D721Med (cell line): ENCODE data around the gene PADI1.

Experiments
- DNase-seq: peaks from one replicate; pipeline ENCODE4 v3.0.0; 2011; ENCODE audit warnings: low spot score; ENCODE audit not compliant: insufficient read length
- FAIRE-seq: peaks from 2 replicates; lab custom pipeline; 2011; peaks lifted over from hg19 to GRCh38; lab: Jason Lieb, UNC
- TF ChIP-seq, protein P1 (sequence below): IDR thresholded peaks from 2 replicates; pipeline ENCODE4 v1.5.1; 2012; ENCODE audit warnings: mild to moderate bottlenecking, control low read depth; ENCODE audit not compliant: insufficient read depth; ENCODE audit errors: missing control alignments

The PADI1 gene

DNA sequence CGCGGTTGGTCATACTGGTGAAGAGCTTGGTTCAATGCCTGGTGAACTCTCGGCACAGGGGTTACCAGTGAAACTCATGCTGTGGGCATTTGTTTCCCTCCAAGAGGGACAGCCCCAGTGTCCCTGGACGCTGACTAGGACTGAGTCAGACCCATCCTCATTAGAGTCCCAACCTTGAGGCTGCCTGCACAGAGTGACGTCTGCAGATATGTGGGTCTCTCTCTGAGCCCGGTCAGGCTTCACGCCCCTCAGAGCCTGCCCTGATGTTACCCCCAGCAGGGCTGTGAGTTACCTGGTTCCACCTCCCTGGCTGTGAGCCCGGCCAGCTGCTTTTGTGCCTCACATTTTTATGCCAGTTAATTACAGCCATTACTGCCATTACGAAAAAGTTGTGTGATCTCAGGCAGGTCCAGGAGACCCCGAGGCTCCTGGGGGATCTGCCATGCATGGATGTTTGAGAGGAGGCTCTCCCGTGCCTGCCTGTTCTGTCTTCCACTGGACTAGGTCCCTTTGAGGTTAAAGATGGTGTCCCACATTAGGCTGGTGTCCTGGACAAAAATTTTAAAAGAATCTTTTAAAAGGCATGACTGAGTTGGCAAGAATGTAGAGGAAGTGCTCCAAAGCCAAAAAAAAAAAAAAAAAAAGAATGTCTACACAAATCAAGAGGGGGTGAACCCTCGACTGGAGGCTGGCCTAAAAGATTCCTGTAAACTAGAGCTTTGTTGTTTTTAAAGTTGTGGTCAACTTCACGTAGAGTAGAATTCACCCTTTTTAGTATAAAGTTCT lies 36.6 kb upstream of the PADI1 start:
- no peak for DNase-seq
- no peak for FAIRE-seq
- TF ChIP-seq, protein P1, sequence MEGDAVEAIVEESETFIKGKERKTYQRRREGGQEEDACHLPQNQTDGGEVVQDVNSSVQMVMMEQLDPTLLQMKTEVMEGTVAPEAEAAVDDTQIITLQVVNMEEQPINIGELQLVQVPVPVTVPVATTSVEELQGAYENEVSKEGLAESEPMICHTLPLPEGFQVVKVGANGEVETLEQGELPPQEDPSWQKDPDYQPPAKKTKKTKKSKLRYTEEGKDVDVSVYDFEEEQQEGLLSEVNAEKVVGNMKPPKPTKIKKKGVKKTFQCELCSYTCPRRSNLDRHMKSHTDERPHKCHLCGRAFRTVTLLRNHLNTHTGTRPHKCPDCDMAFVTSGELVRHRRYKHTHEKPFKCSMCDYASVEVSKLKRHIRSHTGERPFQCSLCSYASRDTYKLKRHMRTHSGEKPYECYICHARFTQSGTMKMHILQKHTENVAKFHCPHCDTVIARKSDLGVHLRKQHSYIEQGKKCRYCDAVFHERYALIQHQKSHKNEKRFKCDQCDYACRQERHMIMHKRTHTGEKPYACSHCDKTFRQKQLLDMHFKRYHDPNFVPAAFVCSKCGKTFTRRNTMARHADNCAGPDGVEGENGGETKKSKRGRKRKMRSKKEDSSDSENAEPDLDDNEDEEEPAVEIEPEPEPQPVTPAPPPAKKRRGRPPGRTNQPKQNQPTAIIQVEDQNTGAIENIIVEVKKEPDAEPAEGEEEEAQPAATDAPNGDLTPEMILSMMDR = no peak

DNA sequence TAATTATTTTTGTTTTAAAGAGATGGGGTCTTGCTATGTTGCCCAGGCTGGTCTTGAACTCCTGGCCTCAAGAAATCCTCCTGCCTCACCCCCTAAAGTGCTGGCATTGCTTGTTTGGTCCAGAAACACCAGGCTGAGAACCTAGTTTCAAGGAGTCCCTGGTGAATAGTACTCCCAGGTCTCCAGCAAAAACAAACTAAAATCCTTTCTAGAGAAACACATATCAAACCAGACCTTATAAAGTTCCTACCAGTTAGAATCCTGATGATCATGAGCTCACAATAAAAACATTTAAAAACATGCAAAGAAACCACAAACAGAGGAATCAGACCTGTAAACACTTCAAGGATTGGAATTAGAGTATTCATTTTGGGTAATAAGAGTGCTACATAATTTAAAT lies 34.4 kb upstream of the PADI1 start:
- TF ChIP-seq, protein P1 = no peak
- FAIRE-seq (no peak), DNase-seq (no peak)

DNA sequence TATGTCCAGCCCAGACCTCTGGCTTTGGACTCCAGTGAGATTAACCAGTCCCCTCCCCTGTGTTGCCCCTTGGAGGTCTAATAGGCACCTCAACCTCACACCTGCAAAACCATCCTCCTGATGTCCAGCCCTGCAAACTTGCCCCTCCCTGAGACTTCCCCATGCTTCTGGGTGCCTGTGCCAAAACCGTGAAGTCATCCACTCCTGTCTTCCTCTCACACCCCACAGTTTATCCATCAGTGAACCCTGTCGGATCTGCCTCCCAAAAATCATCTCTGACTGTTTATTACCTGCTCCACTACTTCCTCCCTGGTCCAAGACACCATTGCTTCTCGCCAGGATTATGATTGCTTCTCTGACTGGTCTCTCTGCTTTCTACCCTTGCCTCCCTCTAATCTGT lies 31.7 kb upstream of the PADI1 start:
- TF ChIP-seq, protein P1 = no peak
- DNase-seq = no peak
- no peak for FAIRE-seq

DNA sequence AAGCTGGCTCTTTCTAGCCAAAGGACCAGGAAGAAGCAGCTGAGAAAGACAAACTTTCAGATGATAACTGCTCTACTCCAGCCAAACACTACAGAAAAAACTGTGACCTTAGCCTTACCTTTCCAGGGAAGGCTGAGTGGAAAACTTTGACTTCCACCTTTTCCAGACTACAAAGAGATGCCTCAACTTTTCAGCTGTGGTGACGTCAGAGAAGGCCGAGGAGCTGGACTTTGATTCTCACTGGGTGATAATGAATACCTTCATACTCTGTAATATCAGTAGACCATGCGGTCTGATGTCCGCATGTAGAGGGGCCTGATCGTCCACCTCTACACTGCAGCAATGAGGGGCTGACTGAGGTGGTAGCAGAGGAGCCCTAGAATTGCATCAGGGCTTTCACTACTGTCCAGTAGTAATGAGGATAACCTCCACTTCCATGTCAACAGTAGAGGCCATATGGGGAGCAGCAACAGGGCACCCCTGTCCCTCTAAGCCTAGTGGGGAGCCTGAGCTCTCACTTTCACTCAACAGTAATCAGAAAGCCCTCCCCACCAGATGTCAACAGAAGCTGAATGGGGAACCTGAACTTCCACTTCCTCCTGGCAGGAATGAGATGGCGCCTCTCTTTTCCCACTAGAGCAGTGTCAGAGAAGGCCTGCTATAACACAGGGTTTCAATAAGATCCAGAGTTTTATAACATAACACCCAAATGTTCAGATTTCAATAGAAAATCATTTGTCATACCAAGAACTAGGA lies 28.4 kb upstream of the PADI1 start:
- no peak for FAIRE-seq
- TF ChIP-seq, protein P1 = no peak
- DNase-seq = no peak

DNA sequence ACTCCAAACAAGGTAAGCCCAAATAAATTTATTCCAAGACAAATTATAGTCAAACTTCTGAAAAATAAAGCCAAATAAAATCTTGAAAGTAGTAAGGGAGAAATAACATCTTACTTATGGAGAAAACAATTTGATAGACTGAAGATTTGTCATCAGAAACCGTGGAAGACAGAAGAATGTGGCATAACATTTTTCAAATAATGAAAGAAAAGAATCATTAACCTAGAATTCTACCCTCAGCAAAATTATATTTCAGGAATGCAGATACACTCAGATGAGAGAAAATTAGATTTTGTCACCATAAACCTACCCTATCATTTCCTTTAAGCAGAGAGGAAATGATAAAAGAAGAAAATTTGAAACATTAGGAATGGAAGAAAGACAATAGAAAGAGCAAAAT lies 27.3 kb upstream of the PADI1 start:
- FAIRE-seq (no peak), DNase-seq (no peak)
- TF ChIP-seq, protein P1 = no peak

DNA sequence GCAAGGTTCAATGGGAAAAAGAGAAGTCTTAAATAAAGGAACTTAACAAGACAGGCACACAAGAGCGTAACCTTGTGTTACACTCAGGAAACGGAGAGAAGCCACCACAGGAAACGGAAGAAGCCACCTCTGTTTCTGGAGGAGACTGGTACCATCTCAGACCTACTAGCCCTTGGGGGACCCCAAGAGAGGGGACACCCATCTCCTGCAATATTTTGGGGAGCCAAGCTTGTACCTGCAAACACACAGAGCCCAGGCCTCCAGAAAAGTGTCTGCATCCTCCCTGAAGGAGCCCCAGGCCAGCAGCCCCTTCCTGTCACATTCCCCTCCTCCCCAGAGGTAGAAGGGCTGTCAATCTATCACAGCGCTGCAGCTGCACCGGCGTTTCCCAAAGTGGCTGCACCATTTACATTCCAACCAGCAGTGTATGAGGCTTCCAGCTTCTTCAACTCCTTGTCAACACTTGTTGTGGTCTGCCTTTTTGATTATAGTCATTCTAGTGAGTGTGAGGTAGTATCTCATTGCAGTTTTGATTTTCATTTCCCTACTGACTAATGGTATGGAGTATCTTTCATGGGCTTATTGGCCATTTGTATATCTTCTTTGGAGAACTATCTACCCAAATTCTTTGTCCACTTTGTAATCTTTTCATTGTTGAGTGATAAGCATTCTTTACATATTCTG lies 23.0 kb upstream of the PADI1 start:
- TF ChIP-seq, protein P1 = no peak
- DNase-seq (no peak), FAIRE-seq (no peak)
